ENCODE data around the gene BCAT1. TPM values are rescaled to one million over a fixed set of nuclear protein-coding genes. Genes with fewer than 3 reads are reported as not detected.

Gene BCAT1
- total and polyA plus RNA-seq, 2 donors (not counting 1 experiment from before 2014, with no cell fraction given), result 0.33 to 9.6 TPM

- no peaks in the 10 kb centered on the region for H3K4me1 ChIP-seq (ENCODE audit: control insufficient read depth in 2 of 2, insufficient read depth in 2 of 2, low read length in 2 of 2)
- Mint-ChIP-seq H3K4me1 (no peaks in the 10 kb centered on the region), H3K4me3 (no peak overlapping the region), H3K27ac (no peak overlapping the region), H3K27me3 (no peaks in the 10 kb centered on the region), H3K9me3 (ENCODE audit: insufficient read depth) (peaks cover 2% of the 10 kb centered on the region)
- no peaks in the 10 kb centered on the region for H3K79me2 ChIP-seq (ENCODE audit: control insufficient read depth, insufficient read depth, low read length)
- H3K9ac ChIP-seq (ENCODE audit: low read length), result no peak overlapping the region
- ATAC-seq (ENCODE audit: low read depth) (no peak), DNase-seq (no peak)
- H3K36me3 ChIP-seq (replicated peaks in 1 of 2; ENCODE audit: control extremely low read depth in 1 of 2, control insufficient read depth in 1 of 2, extremely low read depth in 1 of 2, insufficient read depth in 2 of 2, low read length in 1 of 2), result no peaks in the 10 kb centered on the region
- no peak overlapping the region for H3K4me2 ChIP-seq (replicated peaks; ENCODE audit: low read depth, low read length, poor library complexity, severe bottlenecking)
- ChIA-PET CTCF (no interaction called here), POLR2A (no interaction called here)
- no peak overlapping the region for H3K27ac ChIP-seq (ENCODE audit: low read length in 2 of 2)
- H3K9me3 ChIP-seq (ENCODE audit: control extremely low read depth in 1 of 3, control insufficient read depth in 2 of 3, insufficient read depth in 1 of 3, low read length in 2 of 3), result peaks cover 0 to 5% (median 0%) of the 10 kb centered on the region in 3 donors
- H3K27me3 ChIP-seq (replicated peaks in 1 of 4; ENCODE audit: control extremely low read depth in 1 of 4, control insufficient read depth in 3 of 4, insufficient read depth in 4 of 4, low read length in 3 of 4), result no peaks in the 10 kb centered on the region
- TF ChIP-seq EZH2 (IDR thresholded peaks at IDR 0.05; ENCODE audit: borderline replicate concordance, insufficient read depth, low read depth, low read length, poor library complexity, severe bottlenecking), result no peak
- TF ChIP-seq, protein P1, sequence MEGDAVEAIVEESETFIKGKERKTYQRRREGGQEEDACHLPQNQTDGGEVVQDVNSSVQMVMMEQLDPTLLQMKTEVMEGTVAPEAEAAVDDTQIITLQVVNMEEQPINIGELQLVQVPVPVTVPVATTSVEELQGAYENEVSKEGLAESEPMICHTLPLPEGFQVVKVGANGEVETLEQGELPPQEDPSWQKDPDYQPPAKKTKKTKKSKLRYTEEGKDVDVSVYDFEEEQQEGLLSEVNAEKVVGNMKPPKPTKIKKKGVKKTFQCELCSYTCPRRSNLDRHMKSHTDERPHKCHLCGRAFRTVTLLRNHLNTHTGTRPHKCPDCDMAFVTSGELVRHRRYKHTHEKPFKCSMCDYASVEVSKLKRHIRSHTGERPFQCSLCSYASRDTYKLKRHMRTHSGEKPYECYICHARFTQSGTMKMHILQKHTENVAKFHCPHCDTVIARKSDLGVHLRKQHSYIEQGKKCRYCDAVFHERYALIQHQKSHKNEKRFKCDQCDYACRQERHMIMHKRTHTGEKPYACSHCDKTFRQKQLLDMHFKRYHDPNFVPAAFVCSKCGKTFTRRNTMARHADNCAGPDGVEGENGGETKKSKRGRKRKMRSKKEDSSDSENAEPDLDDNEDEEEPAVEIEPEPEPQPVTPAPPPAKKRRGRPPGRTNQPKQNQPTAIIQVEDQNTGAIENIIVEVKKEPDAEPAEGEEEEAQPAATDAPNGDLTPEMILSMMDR (IDR thresholded peaks at IDR 0.05), result no peak
- no CpG with 5 or more reads among the region's 3 CpGs for WGBS (ENCODE audit: insufficient coverage)
- H3K4me3 ChIP-seq (ENCODE audit: control extremely low read depth in 1 of 5, extremely low read depth in 1 of 5, insufficient read depth in 1 of 5, low read depth in 2 of 5, low read length in 4 of 5), result no peak overlapping the region
- intact Hi-C loops (cut with micrococcal nuclease), result loop anchor here (10.0 kb wide), 1 partner anchor 495 kb away; no protein-coding TSS in a partner anchor
- H2AFZ ChIP-seq (ENCODE audit: insufficient read depth, low read depth, low read length, poor library complexity, severe bottlenecking), result no peak overlapping the region
- no peaks in the 10 kb centered on the region for H4K20me1 ChIP-seq (ENCODE audit: control insufficient read depth, insufficient read depth, low read length, poor library complexity, severe bottlenecking)
These were observed 179.2 kb downstream of the BCAT1 start for GRCh38 chr12:24769682-24770081.

GRCh38 chr12:24768415-24768814 lies 180.5 kb downstream of the BCAT1 start:
- Mint-ChIP-seq H3K27ac (no peak overlapping the region), H3K9me3 (ENCODE audit: insufficient read depth) (no peaks in the 10 kb centered on the region), H3K27me3 (no peaks in the 10 kb centered on the region), H3K4me1 (no peaks in the 10 kb centered on the region), H3K4me3 (no peak overlapping the region)
- H3K9ac ChIP-seq (ENCODE audit: low read length), result no peak overlapping the region
- no peaks in the 10 kb centered on the region for H3K27me3 ChIP-seq (replicated peaks in 1 of 4; ENCODE audit: control extremely low read depth in 1 of 4, control insufficient read depth in 3 of 4, insufficient read depth in 4 of 4, low read length in 3 of 4)
- POLR2A ChIA-PET, result no interaction called here
- H3K27ac ChIP-seq (ENCODE audit: low read length in 2 of 2), result no peak overlapping the region
- CTCF ChIA-PET, result interaction anchor here (1.4 kb wide), 1 partner anchor 10 kb away, joined by 9 read pairs; no protein-coding TSS in a partner anchor
- no peaks in the 10 kb centered on the region for H3K36me3 ChIP-seq (replicated peaks in 1 of 2; ENCODE audit: control extremely low read depth in 1 of 2, control insufficient read depth in 1 of 2, extremely low read depth in 1 of 2, insufficient read depth in 2 of 2, low read length in 1 of 2)
- peaks cover 0 to 5% (median 0%) of the 10 kb centered on the region in 3 donors for H3K9me3 ChIP-seq (ENCODE audit: control extremely low read depth in 1 of 3, control insufficient read depth in 2 of 3, insufficient read depth in 1 of 3, low read length in 2 of 3)
- no peak for TF ChIP-seq EZH2 (IDR thresholded peaks at IDR 0.05; ENCODE audit: borderline replicate concordance, insufficient read depth, low read depth, low read length, poor library complexity, severe bottlenecking)
- TF ChIP-seq, protein P1 (IDR thresholded peaks at IDR 0.05), result no peak
- H3K79me2 ChIP-seq (ENCODE audit: control insufficient read depth, insufficient read depth, low read length), result no peaks in the 10 kb centered on the region
- H3K4me3 ChIP-seq (ENCODE audit: control extremely low read depth in 1 of 5, extremely low read depth in 1 of 5, insufficient read depth in 1 of 5, low read depth in 2 of 5, low read length in 4 of 5), result no peak overlapping the region
- H2AFZ ChIP-seq (ENCODE audit: insufficient read depth, low read depth, low read length, poor library complexity, severe bottlenecking), result no peak overlapping the region
- no peaks in the 10 kb centered on the region for H4K20me1 ChIP-seq (ENCODE audit: control insufficient read depth, insufficient read depth, low read length, poor library complexity, severe bottlenecking)
- DNase-seq (no peak), ATAC-seq (ENCODE audit: low read depth) (no peak)
- intact Hi-C loops (cut with micrococcal nuclease), result no loop called here
- H3K4me1 ChIP-seq (ENCODE audit: control insufficient read depth in 2 of 2, insufficient read depth in 2 of 2, low read length in 2 of 2), result no peaks in the 10 kb centered on the region
- no peak overlapping the region for H3K4me2 ChIP-seq (replicated peaks; ENCODE audit: low read depth, low read length, poor library complexity, severe bottlenecking)

Measured in B cell (primary cell).